ENCODE data around the gene TMEM51.

Gene TMEM51

DNA sequence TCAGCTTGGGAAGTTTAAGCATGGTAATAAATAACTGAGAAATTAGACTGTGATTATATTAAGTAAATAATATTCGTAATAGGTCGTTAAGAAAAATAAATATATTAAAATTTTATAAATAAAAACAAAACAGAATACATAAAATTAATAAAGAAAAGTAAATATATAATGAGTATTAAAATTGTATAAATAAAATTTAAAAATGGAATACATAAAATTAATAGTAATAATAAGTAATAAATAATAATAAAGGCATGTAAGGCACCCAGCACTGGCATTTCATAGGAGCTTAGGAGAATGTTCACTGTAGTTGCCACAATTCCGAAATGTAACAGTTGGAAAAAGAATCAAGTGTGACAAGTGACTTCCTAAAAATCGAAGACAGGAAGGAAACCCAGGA, 47.7 kb downstream of the TMEM51 start:
- DNase-seq, result no peak

DNA sequence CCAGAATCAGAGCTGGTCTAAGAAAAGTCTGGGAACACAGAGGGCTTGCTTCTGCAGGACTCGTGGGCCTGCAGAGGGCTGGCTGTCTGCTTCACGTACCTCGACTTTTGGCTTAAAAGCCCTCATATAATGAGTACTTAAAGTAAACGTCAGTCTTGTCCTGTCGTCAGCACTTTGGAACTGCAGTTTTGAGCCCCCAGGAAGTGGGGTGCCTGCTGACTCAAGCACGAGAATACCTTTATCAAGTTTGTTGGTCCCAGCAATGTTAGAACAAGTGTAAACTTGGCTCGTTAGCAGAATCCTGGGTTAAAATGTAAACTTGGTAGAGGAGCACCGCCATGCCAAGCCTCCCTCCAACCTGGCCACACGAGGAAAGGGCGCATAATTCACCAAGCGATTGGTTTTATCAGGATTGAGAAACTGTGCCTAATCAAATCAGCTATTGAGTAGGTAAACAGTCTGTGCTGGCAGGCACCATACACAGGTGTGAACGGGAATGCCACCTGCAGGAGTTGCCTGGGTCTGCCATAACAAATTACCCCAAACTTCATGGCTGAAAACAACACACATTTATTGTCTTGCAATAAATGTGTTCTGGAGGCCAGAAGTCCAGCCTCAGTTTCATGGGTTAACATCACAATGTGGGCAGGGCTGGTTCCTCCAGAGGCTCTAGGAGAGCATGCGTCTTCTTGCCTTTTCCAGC, 48.5 kb downstream of the TMEM51 start:
- DNase-seq, result no peak

DNA sequence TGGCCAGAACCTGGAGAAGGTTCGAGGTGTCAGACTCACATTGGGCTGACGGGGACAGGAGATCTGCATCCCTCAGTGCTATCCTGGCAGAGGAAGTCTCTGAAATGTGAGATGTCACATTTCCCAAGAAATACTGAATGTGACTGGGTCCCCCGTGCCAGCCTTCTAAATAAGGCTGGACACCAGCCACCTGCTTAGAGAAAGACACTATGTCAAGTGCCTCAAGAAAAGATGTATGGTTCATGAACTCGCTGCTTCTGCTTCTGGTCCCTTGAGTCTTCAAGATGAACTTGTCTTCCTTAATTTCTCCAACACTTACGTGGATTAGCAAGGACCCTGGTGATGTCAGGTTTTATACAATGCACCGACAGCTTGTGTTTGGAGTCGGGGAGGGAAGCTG, 51.4 kb downstream of the TMEM51 start:
- no peak for DNase-seq

DNA sequence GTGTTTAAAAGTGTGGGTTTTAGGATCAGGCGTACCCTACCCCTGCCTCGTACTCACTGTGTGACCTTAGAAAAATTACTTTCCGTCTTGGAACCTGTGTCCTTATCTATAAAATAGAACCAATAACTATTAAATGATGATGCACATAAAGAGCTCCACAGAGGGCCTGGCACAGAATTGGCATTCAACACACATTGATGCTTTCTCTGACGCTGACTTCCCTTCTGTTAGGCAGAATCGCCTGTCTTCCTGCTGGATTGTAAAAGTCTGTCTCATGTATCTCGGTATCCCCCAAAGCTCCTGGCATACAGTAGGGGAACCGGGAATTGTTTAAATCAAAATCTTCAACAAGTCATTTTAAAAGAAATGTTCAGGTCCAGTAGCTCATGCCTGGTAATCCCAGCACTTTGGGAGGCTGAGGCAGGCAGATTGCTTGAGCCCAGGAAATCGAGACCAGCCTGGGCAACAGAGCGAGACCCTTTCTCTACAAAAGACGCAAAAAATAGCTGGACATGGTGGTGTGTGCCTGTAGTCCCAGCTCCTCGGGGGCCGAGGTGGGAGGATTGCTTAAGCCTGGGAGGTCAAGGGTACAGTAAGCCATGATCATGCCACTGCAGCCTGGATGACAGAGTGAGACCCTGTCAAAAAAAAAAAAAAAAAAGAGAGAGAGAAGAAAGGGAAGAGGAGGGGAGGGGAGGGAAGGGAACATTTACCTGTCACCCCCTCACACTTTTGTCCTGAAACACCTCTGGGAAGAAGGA, 52.2 kb downstream of the TMEM51 start:
- DNase-seq, result no peak

DNA sequence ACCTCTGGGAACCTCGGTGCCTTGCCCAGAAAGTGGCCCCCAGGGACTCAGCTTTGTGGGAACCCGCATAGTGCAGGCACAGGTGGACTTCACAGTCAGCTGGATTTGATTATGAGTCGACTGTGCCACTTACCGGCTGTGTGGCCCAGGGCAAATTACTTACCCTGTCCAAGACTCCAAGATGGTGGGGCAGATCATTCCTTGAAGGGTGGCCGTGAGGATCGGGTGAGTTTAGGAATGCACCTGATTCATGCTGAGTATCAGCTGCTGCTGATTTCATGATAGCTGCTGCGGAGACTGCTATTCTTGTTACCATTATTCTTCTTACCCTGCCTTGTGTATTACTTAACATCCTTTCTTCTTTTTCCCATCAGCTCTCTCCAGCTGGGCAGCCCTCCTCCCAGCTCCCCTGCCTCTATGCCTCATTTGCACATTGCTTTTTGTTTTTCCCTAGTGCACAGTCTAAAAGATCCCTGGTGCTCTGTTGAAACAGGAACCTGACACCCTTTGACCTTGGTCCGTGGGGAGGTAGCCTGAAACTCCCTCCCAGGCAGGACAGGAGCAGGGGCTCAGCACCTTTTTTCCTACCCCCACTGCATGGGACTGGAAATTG, 53.0 kb downstream of the TMEM51 start:
- no peak for DNase-seq

DNA sequence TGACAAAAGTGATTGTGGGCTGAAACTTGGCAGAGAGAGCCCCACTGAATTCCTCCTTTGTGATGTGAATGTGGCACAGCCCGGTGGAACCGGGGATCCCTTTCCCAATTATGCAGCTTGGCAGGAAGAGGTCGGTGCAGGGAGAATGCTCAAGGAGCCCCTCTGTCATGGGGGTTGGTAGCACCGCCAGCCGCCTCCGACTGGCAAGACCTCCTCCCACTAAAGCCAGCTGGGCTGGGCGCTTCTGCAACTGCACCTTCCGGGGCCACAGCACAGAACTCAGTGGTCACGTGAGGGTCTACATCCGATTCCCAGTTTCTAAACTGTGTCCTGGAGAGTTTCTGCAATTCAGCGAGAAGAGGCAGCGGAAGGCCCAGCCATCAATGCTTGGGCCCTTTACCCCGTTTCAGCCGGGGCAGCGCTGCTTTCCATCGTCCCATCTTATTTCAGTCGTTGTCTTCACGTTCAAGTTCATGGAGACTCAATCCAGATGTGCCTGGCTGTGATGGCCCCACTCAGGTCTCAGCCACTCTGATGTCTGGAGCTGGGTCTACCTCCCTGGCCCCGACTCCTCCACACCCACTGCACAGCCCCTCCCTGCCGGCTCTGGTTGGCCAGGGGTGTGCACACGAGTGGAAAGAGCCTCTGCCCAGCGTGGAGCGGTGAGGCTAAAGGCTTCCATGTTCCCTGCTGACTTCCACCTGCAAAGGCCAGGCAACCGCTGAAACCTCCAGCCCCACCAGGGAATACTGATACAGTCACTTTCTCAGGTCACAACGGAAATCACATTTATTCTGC, 53.7 kb downstream of the TMEM51 start:
- DNase-seq, result no peak

DNA sequence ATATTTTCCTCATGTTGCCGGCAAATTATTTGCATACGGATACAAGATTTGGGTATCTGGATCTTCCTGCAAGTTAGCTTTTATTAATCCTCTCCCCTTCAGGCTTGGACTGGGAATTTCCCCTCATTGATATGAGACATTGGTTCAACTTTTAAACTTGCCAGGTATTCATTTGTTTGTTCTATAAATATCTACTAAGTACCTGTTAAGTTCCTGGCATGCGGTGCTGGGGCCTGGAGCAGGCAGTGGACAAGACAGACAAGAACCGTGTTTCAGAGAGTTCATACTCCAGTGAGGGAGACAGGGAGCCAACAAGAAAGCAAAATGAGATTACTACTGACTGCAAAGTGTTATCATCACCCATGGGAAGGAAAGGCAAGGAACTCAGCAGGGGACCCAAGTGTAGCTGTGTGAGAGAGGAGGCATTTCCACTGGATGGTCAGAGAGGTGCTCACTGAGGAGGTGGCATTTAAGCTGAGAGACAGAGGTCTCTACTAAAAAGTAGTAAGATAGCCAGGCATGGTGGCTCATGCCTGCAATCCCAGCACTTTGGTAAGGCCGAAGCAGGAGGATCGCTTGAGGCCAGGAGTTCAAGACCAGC, 54.4 kb downstream of the TMEM51 start:
- DNase-seq, result no peak

DNA sequence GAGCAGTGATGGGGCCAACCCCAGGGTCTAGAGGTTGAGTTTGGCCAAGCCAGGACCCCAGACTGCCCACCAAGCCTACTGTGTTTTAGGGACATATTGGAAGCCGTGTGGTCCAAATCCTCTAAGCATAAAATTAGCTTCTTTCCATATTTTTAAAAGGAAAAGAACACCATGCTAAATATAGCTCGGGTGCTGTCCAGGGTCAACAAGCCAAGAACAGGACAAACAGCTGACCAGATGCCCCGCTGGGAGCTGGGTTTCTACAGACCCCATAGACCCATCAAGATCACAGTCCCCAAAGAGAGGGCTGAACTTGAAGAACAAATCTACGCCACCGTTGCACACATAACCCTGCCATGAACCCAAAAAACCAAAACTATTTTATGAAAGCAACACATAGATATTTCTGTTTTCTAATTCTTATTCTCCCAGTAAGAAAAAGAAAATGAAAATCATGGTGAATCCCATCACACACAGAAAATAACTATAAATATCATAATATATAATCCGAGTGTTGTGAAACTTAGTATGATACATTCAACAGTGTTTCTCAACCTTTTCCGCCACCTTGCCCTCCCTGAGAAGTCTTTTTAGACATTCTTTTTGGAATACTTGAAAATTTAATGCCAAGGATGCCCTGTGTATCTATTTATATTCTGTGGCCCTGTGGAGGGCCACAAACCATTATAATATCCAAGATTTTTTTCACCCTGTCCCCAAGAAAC, 57.3 kb downstream of the TMEM51 start:
- DNase-seq, result no peak

DNA sequence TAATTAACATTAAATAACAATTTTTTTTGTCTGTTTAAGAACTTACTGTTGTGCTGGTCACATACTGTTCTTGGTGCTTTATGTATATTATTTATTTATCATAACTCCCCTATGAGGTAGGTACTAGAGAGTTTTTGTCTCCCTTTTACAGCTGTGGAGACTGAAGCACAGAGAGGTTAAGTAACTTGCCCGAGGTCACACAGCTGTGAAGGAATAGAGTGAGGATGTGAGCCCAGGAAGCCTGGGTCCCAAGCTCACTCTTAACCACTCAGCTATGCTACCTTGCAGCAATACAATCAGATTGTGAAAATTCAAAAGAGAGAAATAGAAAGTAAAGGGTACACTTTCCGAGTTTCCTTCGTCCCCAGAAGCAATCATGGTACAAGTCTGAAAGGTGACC, 57.9 kb downstream of the TMEM51 start:
- no peak for DNase-seq

DNA sequence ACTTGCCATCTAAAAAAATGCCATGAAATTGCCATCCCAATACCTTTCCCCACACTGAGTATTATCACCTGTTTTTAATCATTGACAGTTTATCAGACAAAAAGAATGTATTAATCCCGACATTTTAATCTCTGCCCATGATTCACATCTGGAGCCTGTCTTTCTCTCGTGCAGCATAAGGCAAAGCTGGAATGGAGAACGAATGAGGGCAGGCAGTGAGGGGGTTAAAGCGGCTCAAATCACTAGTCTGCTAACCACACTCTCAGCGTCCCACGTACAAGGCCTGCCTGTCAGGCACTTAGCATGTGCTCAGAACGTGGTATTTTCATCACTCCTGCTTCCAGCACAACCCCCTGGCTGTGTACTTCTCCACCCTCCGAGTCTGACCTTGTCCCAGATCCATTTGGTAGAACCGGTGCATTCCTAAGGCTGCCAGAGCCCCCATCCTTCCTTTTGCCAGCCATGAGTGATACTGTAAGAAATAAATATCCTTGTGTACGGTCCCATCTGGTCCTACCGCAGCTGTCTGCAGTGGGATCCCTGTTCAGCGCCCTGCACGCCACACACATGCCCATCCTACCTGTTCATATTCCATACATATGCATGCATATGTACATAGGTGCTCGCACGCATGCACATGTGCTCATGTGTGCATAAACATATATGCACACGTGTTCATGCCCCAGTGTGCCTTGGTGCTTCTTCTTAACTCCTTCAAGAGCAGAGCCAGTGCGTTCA, 58.8 kb downstream of the TMEM51 start:
- no peak for DNase-seq

DNA sequence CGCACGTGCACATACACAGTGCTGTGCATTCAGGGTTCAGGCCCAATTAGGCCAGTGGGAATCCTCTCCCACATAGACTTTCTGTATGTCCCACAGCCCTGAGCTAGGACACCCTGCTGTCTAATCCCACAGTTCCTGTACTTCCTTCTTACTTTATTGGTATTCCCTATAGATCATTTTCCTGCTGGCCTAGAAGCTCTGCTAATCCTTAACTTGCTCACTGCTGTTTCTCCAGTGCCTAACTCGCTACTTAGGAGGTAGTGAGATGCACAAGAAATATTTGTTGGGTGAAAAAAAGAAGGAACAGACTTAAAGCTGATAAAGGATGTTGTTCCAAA, 59.4 kb downstream of the TMEM51 start:
- no peak for DNase-seq

DNA sequence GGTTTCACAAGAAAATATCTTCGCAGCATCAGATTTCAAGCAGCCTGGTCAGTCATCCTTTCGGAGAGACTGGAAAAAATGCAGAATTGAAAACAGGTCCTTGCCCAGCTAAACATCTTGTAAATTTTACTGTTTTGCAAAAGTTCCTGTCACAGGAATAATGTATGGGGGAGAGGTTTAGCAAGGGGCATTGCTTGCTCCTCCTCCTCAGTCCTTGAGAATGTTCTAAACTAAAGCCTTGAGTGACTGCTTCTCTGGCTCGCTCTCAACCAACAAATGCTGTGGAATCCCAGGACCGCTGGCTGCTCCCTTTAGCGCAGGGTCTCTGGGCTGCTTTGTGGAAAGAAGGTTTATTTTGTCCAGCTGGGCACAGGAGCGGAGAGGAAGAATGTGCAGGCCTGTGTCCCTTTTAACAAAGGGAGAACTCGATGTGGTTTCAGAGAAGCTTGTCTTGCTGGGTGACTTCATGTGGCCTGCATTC, 59.8 kb downstream of the TMEM51 start:
- peak; percentile 80 to 84 for DNase-seq

DNA sequence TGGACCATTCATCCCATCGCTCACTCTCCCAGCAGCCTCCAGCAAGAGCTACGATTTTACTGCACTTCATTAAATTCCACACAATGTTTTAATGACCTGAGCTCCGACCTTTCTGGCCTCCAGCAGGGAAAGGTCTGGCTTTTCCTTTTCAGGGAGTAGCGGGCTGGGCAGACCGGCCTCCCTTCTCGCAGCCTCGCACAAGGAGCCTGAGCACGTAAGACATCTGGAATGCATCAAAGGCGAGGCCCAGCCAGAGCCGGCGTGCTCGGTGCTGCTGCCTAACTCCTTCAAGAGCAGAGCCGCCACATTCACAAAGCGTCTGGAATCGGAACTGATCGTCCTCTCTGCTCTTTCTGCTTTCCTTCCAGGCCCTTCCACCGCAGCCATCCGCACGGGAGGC, 61.0 kb downstream of the TMEM51 start:
- no peak for DNase-seq

DNA sequence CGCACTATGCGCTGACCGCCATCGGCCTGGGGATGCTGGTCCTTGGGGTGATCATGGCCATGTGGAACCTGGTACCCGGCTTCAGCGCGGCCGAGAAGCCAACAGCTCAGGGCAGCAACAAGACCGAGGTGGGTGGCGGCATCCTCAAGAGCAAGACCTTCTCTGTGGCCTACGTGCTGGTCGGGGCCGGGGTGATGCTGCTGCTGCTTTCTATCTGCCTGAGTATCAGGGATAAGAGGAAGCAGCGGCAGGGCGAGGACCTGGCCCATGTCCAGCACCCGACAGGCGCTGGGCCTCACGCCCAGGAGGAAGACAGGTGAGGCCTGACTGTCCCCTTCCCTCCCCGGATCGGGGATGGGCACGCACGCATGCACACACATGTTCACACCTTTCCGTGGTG, 61.6 kb downstream of the TMEM51 start:
- DNase-seq, result no peak

DNA sequence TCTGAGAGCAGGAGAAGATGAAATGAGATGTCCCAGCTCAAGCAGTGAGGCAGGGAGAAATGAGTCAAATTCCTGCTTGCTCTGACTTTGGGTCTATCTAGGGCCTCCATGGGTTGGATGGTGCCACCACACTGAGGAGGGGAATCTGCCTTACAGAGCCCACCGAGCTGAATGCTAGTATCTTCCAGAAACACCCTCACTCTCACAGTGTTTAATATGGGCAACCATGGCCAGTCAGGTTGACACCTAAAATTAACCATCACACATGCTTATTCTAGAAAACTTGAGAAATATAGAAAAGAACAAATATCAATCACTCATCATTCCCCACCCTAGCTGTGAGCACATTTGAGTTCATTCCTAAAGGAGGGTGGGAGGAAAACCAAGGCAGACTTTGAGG, 64.1 kb downstream of the TMEM51 start:
- DNase-seq, result no peak

DNA sequence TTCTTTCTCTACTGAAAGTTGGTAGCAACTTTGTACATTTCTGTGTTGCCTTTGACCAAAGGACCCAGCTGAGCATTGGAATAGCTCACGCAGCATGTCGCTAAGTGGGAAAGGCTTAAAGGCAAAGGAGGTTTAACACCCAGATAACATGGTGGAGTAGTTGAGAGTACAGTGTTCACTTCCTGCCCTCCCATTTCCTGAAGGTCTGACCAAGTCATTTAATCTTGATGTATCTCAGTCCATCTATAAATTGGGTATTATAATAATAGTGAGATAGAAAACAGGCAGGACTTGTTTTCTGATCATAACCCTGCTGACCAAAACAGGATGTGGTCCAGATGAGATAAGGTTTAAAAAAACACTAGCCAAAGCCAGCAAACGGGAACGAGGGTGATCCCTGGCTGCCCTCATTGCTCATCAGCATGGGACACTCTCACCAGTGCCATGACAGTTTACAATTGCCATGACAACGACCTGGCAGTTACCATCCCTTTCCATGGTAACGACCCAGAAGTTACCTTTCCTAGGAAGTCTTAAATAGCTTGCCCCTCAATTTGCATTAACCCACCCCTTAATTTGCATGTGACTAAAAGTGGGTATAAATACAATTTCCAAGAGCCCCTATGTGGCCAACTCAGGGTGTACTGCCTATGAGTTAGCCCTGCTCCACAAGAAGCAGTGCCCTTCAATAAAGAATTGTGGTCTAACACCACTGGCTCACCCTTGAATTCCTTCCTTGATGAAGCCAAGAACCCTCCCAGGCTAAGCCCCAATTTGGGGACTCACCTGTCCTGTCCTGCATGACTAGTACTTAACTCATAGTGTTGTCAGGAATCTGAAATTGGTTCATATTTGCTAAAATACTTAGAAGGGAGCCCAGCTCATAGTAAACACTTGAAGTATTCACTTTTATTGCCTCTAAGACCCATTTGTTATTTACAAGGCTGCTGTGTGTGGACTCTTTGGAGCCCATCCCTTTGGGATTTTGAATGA, 65.0 kb downstream of the TMEM51 start:
- peak; percentile 62 to 81 for DNase-seq

DNA sequence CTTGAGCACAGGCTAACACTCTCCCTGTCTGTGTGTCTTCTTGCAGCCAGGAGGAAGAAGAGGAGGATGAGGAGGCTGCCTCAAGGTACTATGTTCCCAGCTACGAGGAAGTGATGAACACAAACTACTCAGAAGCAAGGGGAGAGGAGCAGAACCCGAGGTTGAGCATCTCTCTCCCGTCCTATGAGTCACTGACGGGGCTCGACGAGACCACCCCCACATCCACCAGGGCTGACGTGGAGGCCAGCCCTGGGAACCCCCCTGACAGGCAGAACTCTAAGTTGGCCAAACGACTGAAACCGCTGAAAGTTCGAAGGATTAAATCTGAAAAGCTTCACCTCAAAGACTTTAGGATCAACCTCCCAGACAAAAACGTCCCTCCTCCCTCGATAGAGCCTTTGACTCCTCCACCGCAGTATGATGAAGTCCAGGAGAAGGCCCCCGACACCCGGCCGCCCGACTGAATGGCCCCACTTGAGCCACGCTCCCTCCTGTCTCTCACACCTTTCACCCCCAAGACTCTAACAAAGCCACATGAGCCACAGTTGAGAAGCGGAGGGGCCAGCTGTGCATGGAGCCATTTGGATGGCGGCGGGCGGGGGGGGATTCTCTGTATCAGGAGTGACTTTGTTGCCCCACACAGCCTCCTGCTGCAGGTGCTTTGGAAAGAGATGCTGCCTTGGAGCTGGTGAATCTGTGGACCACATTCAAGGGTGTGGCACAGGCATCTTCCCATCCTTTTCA, 65.9 kb downstream of the TMEM51 start:
- DNase-seq, result no peak

DNA sequence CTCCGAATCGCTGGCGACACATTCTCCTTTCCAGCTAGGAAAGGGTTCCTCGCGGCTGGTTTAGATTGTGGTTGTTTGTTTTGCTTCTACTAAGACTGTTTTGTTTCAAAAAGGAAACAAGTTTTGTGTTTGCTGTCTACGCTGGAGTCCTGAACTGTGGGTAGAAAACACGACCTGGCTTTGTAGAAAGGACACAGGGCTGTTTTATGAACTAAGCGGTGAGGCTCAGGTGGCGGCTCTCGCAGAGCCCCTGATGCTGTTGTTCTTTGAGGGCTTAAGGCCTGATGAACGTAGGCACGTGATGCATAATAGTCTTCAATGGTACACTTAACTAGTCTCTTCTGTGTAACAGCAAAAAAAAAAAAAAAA, 66.5 kb downstream of the TMEM51 start:
- no peak for DNase-seq

DNA sequence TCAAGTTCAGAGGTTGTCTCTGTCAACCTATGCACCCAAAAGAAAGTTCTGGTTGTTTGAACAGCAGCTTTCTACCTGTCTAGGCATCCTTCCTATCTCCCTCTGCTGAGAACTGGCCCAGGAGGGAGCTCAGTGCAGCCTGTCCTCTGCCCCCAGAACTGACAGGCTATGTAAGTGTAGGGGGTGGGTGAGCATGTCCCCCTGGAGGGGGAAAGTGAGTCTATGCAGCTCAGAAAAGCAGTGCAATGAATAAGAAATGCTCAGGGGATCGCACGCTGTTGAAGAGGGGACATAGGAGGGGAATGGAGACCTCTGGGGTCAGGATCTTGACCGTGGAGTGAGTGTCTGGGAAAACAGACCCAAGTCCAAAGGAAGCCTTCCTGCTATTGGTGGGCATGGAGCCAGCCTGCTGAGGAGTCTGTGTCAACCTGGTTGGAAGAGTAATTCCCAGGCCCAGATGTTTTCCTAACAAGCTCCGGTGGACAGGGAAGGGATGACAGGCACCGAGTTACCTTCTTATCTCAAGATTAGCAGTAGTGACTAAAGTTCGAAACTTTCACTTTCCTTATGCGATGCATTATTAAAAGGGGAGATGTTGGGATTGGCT, 67.4 kb downstream of the TMEM51 start:
- DNase-seq, result no peak

Data from inflammatory macrophage treated with lipopolysaccharide for 1 hour (primary cell).